Measurements from ENCODE around the gene PLPPR1.
"Not testable (repeated sequence)": the region's sequence is repeated elsewhere in the genome, so short reads cannot be mapped to it uniquely, and the experiment has no call there.

The PLPPR1 gene

DNA sequence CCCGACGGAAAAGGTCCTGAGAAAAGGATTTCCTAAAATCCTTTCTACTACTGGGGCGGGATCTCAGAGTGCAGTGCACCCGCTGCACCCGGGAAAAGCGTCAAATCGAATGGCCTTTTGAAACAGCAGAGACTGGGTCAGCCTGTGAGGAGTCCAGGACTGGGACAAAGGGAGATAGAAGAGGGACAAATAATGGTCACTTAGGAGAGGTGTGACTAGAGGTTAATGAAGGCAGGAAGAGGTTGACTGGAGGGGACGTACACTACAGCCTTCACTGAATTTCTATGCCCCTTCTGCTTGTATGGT is 1.5 kb downstream of the PLPPR1 start:
- H3K27ac ChIP-seq: peak overlapping the region; percentile 83; the same call in 1 of the 2 replicates
- TF ChIP-seq, protein P1, sequence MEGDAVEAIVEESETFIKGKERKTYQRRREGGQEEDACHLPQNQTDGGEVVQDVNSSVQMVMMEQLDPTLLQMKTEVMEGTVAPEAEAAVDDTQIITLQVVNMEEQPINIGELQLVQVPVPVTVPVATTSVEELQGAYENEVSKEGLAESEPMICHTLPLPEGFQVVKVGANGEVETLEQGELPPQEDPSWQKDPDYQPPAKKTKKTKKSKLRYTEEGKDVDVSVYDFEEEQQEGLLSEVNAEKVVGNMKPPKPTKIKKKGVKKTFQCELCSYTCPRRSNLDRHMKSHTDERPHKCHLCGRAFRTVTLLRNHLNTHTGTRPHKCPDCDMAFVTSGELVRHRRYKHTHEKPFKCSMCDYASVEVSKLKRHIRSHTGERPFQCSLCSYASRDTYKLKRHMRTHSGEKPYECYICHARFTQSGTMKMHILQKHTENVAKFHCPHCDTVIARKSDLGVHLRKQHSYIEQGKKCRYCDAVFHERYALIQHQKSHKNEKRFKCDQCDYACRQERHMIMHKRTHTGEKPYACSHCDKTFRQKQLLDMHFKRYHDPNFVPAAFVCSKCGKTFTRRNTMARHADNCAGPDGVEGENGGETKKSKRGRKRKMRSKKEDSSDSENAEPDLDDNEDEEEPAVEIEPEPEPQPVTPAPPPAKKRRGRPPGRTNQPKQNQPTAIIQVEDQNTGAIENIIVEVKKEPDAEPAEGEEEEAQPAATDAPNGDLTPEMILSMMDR (conservative IDR thresholded peaks at IDR 0.05): no peak

DNA sequence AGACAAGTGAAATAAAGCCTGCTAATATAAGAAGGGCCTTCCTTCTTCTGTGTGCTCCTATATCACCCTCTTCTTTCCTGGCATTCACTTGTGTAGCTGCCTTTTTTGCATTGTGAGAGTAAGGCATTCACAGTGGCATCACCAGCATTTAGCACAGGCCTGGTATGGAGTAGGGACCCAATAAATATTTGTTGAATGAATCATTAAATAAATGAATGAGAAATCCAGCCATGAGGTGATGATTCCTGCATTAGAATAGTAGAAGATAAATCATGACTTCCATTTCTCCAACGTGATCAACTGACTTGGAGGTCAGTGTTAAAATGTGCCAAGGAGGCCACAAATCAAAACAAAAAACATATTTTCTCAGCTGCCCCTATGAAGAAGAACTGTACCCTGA is 3.9 kb downstream of the PLPPR1 start:
- H3K27ac ChIP-seq: no peak overlapping the region
- TF ChIP-seq, protein P1 (conservative IDR thresholded peaks at IDR 0.05): no peak

DNA sequence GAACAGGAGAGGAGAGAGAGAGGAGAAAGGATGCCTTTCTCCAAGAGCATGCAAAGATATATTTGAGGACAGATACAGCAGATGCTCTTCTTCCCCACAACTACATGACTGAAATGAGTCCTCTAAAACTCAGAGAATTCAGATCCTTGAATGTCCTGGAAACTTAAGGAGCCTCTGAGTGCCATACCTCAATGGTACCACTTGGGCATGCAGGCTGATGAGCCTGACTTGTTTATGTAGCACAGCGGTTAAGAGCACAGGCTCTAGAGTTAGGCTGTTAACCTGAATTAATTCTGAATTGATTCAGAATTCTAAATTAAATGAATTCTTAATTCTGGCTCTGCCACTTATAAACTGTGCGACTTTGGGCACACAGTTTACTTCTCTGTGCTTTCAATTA is 5.7 kb downstream of the PLPPR1 start:
- TF ChIP-seq, protein P1 (conservative IDR thresholded peaks at IDR 0.05): no peak
- no peak overlapping the region for H3K27ac ChIP-seq

DNA sequence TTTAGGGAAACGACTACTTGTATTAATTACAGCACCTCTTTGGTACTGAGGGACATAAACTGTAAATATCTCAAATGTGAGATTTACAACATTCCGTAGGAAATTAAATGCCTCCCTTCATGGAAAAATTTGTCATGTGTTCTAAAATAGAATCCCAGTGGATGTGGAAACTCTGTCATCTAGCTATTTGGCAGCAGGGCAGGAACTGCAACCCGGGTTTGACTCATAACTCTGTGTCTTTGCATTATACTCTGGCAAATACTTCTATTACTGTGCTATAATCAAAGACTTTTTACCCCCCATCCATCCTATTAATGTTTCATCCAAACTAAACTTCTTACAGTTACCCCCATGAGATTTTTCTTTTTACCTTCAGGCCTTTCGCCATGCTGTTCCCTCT is 6.6 kb downstream of the PLPPR1 start:
- TF ChIP-seq, protein P1 (conservative IDR thresholded peaks at IDR 0.05): no peak
- no peak overlapping the region for H3K27ac ChIP-seq

DNA sequence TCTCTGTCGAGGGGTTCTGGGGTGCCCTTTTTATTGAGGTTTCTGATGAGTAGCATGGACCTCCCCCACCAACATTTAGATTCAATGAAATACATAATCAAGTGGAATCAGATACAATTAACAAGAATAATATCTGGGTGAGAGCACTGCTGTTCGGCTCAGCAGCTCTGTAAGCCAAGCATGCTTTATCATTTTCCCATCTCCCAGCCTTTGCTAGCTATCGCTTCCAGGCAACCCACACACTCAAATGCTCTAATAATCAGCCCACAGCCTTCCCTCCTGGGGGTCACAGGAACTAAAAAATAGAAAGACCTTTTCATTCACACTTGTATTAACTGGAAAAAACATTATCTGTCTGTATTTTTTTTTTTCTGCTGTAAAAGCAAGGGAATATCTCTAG is 8.9 kb downstream of the PLPPR1 start:
- TF ChIP-seq, protein P1 (conservative IDR thresholded peaks at IDR 0.05): no peak

DNA sequence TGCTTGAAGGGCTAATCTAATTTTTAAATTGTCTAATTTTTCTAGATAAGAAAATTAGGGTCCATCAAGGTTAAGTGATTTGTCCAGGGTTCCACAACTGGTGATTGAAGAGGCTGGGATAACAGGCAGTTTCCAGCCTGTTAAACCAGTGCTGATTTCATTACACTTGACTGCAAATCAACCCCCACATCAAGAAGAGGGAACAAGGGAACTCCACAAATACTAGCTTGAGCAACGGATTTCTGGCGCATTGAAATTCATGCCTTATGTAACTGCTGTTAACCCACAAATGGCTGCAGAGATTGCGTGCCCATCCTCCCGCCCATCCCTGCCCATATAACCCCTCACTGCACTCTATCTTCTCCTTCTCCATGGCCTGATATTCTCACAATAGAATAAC is 10.0 kb downstream of the PLPPR1 start:
- TF ChIP-seq, protein P1 (conservative IDR thresholded peaks at IDR 0.05): no peak
- no peak overlapping the region for H3K27ac ChIP-seq

More for the DNA sequence above, 8.9 kb downstream of the PLPPR1 start:
- H3K27ac ChIP-seq: peak overlapping the region; percentile 31

DNA sequence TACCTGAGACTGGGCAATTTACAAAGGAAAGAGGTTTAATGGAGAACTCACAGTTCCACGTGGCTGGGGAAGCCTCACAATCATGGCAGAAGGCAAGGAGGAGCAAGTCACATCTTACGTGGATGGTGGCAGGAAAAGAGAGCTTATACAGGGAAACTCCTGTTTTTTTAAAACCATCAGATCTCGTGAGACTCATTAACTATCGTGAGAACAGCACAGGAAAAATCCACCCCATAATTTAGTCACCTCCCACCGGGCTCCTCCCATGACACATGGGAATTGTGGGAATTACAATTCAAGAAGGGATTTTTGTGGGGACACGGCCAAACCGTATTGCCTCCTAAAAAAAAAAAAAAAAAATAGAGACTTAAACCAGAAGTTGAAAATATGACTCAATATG is 11.1 kb downstream of the PLPPR1 start:
- H3K27ac ChIP-seq: not testable (repeated sequence)

DNA sequence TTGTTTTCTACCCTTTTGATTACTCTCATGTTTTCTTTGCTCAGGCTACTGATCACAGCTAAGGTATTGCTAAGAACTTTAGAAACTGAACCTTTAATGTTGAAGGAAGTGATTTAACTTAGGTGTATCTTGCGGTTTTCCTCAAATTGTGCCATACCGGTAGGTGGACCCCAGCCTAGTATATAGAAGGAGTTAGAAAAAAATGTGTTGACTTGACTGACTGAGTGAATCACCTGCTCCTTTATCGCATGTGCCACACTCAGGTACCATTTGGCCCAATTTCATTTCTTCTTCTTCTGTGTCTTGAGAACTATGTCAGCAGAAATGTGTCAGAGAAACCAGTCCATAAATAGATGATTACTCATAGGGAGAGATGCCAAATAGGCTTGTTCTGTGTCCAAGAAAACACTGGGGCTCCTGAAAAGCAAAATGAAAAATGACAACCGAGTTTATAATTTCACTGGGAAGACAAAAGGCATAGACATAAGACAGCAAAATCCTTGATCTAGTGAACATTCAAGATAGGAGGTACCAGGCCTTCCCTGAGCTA is 19.4 kb downstream of the PLPPR1 start:
- TF ChIP-seq, protein P1 (conservative IDR thresholded peaks at IDR 0.05): no peak
- no peak overlapping the region for H3K27ac ChIP-seq

All from VCaP (cell line).